A673 (cell line): ENCODE data around the gene MLST8.

Experiments used
- CTCF ChIP-seq: fragments of 300-800, 200-600 bp; sonication (generic); conservative IDR thresholded peaks from 2 replicates; pipeline ENCODE4 v1.5.1; 2017; ENCODE audit warnings: low read depth, mild to moderate bottlenecking, antibody characterized with exemption, low read length, moderate library complexity, mixed read lengths
- EZH2 ChIP-seq: fragments of 200-600 bp; sonication (generic); IDR thresholded peaks from 2 replicates; pipeline ENCODE4 v1.6.1; 2017; ENCODE audit warnings: borderline replicate concordance, low read depth, mild to moderate bottlenecking, mixed read lengths, antibody characterized with exemption, low read length; ENCODE audit not compliant: poor library complexity, severe bottlenecking

- TF ChIP-seq CTCF = no peak
- TF ChIP-seq EZH2 = no peak
Measured at GRCh38 chr16:2187212-2187611, 18.0 kb upstream of the MLST8 start.
